ENCODE results near the gene CREB3L4.
A peak's percentile ranks its signal among the peaks of the same experiment; 100 is the strongest.

Gene CREB3L4

DNA sequence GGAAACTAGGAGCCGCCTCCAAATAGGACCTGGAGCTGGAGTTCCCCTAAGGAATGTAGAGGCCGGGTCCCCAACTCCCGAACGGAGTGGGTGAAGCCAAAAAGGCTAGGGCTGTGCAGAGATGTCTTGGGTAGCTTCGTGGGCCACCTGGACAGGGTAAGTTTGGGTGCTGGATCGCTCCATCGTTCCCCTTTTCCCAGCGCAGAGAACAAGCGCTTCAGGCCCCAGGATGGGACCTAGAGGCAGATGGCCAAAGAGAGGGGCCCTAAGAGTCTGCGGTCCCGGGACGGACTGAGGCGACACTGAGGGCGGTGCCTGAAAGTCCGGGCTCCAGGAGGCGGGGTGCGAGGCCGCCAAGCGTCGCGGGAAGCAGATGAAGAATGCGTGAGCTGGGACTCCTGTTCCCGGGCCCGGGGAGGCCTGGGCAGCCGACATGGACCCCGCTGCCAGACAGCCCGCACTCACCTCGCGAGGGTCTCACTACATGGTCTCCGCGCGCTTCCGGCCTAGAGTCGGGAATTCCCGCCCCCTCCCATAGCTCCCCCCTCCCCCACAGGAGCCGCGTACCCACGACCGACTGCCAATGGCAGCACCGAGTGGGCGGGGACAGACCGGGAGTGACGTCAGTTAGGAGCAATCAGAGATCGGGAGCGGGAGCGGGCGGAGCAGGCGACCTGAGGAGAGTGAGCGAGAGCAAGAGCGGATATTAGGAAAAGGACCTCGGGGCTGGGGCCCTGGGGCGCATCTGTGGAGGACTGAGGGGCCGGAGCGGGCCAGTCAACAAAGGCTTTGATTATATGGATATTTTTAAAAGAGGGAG is 4.5 kb upstream of the CREB3L4 start, which contains the start of gene SLC39A1:
Gene SLC39A1, minus strand, starts transcription at position 508 of the 820 bp plus-strand sequence. CDS start 822 bp downstream, outside the sequence.
- TF ChIP-seq POLR2AphosphoS5 (IDR thresholded peaks at IDR 0.05; ENCODE audit: low read depth, low read length) = peak; percentile 78
- TF ChIP-seq POU2F2 (IDR thresholded peaks at IDR 0.05; ENCODE audit: low read depth, low read length) = no peak
- TF ChIP-seq TAF1 (IDR thresholded peaks at IDR 0.05; ENCODE audit: low read depth, low read length) = peak; percentile 66; the same call in 1 of the 2 replicates
- peak; percentile 96 for FAIRE-seq

DNA sequence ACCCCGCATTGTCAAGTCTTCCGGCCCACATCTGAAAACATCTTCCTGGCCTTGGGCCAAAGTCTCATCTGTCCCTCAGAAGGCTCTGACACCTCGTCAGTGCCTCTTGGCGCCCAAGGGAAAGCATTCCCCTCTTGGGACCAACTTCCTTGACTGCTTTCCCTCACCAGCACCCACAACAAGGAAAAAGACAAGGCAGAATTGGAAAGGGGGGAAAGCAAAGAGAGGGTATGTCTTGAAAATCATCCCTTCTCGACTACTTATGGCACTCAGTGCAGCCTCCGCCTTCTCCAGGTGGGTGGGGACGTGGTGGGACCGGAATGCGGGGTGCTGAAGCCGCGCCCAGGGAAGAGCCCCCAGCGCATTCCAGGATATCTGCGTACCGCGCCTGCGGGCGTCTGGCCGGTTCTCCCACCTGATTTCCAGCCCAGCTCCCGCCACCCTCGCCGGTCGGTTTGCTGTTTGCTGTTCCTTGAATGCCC is 3.8 kb upstream of the CREB3L4 start:
- DNase-seq (ENCODE audit: insufficient read length, low spot score) (no peak), FAIRE-seq (peak; percentile 40)
- TF ChIP-seq POU2F2 (IDR thresholded peaks at IDR 0.05; ENCODE audit: low read depth, low read length) (no peak), TAF1 (IDR thresholded peaks at IDR 0.05; ENCODE audit: low read depth, low read length) (no peak; the same call in 1 of the 2 replicates), POLR2A (IDR thresholded peaks at IDR 0.05; ENCODE audit: low read depth, low read length) (no peak), PAX5 (IDR thresholded peaks at IDR 0.05; ENCODE audit: insufficient read depth, low read length, severe bottlenecking) (no peak)

More for the DNA sequence above, 4.5 kb upstream of the CREB3L4 start, which contains the start of gene SLC39A1:
- peak; percentile 83 for DNase-seq (ENCODE audit: insufficient read length, low spot score)

DNA sequence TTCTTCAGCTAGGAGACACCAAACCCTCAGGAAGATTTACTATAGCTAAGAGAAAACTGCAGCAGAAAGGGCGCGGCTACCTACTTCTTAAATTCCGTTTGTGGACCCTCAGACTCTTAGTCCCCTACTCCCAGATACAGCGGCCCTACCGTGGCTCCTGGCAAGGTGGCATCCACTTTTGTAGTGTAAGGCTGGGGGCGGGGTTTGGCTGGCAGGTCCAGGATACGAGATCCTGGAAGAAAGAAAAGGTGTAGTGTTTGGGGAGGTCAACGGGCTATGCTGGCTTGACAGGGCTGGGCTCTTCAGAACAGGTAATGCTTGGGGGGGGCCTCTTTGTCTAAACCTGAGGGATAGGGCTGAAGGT is 280 bp downstream of the CREB3L4 start:
- no peak for DNase-seq (ENCODE audit: insufficient read length, low spot score)
- TF ChIP-seq POU2F2 (IDR thresholded peaks at IDR 0.05; ENCODE audit: low read depth, low read length) (no peak), SPI1 (IDR thresholded peaks at IDR 0.05; ENCODE audit: low read depth, low read length) (no peak), POLR2AphosphoS5 (IDR thresholded peaks at IDR 0.05; ENCODE audit: low read depth, low read length) (no peak), POLR2A (IDR thresholded peaks at IDR 0.05; ENCODE audit: low read depth, low read length) (no peak), PAX5 (IDR thresholded peaks at IDR 0.05; ENCODE audit: insufficient read depth, low read length, severe bottlenecking) (no peak), TAF1 (IDR thresholded peaks at IDR 0.05; ENCODE audit: low read depth, low read length) (no peak)
- FAIRE-seq = no peak

DNA sequence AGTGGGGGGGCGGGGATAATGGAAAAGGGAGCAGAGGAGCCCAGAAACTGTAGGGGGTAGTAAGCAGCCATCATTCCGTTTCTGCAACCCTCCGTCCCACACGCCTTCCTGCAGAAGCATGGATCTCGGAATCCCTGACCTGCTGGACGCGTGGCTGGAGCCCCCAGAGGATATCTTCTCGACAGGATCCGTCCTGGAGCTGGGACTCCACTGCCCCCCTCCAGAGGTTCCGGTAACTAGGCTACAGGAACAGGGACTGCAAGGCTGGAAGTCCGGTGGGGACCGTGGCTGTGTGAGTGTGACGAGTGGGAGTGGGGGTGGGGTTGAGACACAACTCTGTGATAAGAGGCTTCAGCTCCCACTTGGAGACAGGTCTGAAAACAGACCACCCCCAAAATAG is 706 bp downstream of the CREB3L4 start:
- TF ChIP-seq SPI1 (IDR thresholded peaks at IDR 0.05; ENCODE audit: low read depth, low read length) (no peak), TAF1 (IDR thresholded peaks at IDR 0.05; ENCODE audit: low read depth, low read length) (no peak), POLR2A (IDR thresholded peaks at IDR 0.05; ENCODE audit: low read depth, low read length) (no peak), PAX5 (IDR thresholded peaks at IDR 0.05; ENCODE audit: insufficient read depth, low read length, severe bottlenecking) (no peak), POU2F2 (IDR thresholded peaks at IDR 0.05; ENCODE audit: low read depth, low read length) (no peak), POLR2AphosphoS5 (IDR thresholded peaks at IDR 0.05; ENCODE audit: low read depth, low read length) (no peak)
- no peak for DNase-seq (ENCODE audit: insufficient read length, low spot score)
- FAIRE-seq = no peak

DNA sequence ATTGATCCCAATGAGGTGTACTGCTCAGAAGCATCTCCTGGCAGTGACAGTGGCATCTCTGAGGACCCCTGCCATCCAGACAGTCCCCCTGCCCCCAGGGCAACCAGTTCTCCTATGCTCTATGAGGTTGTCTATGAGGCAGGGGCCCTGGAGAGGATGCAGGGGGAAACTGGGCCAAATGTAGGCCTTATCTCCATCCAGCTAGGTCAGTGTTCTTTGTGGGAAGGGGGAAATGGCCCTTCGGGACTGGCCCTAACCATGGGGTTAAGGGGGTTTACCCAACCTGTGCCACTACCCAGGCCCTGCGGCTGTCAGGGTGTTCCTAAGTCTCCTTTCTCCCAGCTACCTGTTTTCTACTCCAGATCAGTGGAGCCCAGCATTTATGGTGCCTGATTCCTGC is 1.3 kb downstream of the CREB3L4 start:
- DNase-seq (ENCODE audit: insufficient read length, low spot score) (no peak), FAIRE-seq (no peak)
- TF ChIP-seq TAF1 (IDR thresholded peaks at IDR 0.05; ENCODE audit: low read depth, low read length) (no peak), SPI1 (IDR thresholded peaks at IDR 0.05; ENCODE audit: low read depth, low read length) (no peak), POU2F2 (IDR thresholded peaks at IDR 0.05; ENCODE audit: low read depth, low read length) (no peak)

DNA sequence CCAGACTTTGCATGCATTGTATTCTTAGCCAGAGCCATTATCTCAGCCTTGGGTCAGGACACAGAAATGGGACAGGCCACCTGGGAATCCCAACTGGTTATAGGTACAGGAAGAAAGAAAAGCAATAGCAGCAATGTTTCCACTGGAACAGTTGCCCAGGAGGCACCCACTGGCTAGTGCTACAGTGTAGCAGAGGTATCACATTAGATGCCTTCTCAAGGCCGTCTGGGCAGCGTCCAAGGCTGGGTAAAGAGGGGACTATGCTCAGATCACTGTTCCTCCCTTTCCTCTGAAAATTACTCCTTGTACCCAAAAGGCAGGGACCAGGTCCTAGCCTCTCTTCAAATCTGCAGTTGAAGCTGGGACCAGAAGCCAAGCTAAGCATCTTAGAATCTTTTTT is 2.6 kb downstream of the CREB3L4 start:
- FAIRE-seq = no peak
- no peak for DNase-seq (ENCODE audit: insufficient read length, low spot score)
- TF ChIP-seq PAX5 (IDR thresholded peaks at IDR 0.05; ENCODE audit: insufficient read depth, low read length, severe bottlenecking) (no peak), SPI1 (IDR thresholded peaks at IDR 0.05; ENCODE audit: low read depth, low read length) (no peak), TAF1 (IDR thresholded peaks at IDR 0.05; ENCODE audit: low read depth, low read length) (no peak), POLR2AphosphoS5 (IDR thresholded peaks at IDR 0.05; ENCODE audit: low read depth, low read length) (no peak), POLR2A (IDR thresholded peaks at IDR 0.05; ENCODE audit: low read depth, low read length) (no peak), POU2F2 (IDR thresholded peaks at IDR 0.05; ENCODE audit: low read depth, low read length) (no peak)

DNA sequence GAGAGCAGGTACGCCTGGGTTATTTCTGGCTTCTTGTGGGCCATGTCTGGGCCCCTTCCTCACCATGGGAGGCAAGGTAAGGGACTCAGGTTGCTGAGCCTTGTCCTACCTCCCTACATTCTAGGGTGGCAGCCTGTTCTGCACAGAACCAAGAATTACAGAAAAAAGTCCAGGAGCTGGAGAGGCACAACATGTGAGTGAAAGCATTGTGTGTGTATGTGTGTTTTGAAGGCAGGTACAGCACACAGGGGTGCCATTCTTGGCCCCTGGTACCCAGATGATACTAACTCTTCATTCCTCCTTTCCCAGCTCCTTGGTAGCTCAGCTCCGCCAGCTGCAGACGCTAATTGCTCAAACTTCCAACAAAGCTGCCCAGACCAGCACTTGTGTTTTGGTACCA is 5.4 kb downstream of the CREB3L4 start:
- DNase-seq (ENCODE audit: insufficient read length, low spot score) = no peak
- FAIRE-seq = no peak

DNA sequence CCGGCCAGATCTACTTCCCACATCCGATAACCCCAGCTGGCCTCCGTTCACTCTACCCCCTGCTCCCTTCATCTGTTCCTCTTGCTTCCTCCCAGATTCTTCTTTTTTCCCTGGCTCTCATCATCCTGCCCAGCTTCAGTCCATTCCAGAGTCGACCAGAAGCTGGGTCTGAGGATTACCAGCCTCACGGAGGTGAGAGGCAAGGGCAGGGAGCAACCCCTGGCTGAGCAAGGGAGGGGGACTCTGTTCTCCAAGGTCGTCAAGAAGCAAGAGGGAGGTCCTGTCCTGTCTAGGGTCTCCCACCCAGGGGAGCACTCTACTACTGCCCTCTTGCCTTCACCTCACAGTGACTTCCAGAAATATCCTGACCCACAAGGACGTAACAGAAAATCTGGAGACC is 5.8 kb downstream of the CREB3L4 start:
- TF ChIP-seq POLR2A (IDR thresholded peaks at IDR 0.05; ENCODE audit: low read depth, low read length) = peak; percentile 45; the same call in 1 of the 2 replicates
- no peak for TF ChIP-seq SPI1 (IDR thresholded peaks at IDR 0.05; ENCODE audit: low read depth, low read length)
- peak; percentile 48; the same call in 1 of the 2 replicates for TF ChIP-seq POLR2AphosphoS5 (IDR thresholded peaks at IDR 0.05; ENCODE audit: low read depth, low read length)

More for the DNA sequence above, 5.4 kb downstream of the CREB3L4 start:
- TF ChIP-seq POLR2AphosphoS5 (IDR thresholded peaks at IDR 0.05; ENCODE audit: low read depth, low read length) = no peak; the same call in 1 of the 2 replicates
- no peak for TF ChIP-seq SPI1 (IDR thresholded peaks at IDR 0.05; ENCODE audit: low read depth, low read length)
- TF ChIP-seq POLR2A (IDR thresholded peaks at IDR 0.05; ENCODE audit: low read depth, low read length) = peak; percentile 59; the same call in 1 of the 2 replicates

DNA sequence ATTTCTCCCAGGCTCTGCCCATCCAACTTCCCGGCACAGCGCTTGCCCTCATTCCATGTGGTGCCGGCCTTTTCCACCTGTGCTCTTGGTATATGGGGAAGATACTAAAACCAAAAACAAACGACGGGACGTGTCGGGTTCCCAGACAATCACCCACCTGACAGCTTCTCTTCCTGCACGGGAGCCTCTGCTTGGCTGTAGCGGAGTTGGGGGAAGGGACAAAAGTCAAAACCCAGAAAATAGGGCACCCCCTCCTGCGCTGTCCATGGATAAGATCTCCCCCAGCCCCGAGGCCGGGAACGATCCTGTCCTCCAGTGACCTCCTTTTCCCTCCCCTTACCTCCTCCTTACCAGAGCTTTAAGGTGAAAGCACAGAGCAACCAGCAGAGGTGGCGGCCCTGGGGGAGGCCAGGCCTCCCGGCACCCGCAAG is 9.1 kb downstream of the CREB3L4 start:
- TF ChIP-seq SPI1 (IDR thresholded peaks at IDR 0.05; ENCODE audit: low read depth, low read length) (no peak), POU2F2 (IDR thresholded peaks at IDR 0.05; ENCODE audit: low read depth, low read length) (no peak), PAX5 (IDR thresholded peaks at IDR 0.05; ENCODE audit: insufficient read depth, low read length, severe bottlenecking) (no peak), POLR2AphosphoS5 (IDR thresholded peaks at IDR 0.05; ENCODE audit: low read depth, low read length) (no peak), TAF1 (IDR thresholded peaks at IDR 0.05; ENCODE audit: low read depth, low read length) (no peak), POLR2A (IDR thresholded peaks at IDR 0.05; ENCODE audit: low read depth, low read length) (no peak)
- FAIRE-seq = no peak
- no peak for DNase-seq (ENCODE audit: insufficient read length, low spot score)

More for the DNA sequence above, 5.8 kb downstream of the CREB3L4 start:
- DNase-seq (ENCODE audit: insufficient read length, low spot score) (no peak), FAIRE-seq (no peak)

Measured in GM12891 (cell line).